Measurements from ENCODE around the gene UBR4.
A peak's percentile ranks its signal among the peaks of the same experiment; 100 is the strongest.

GRCh38 chr1:19057182-19057779 is 152.8 kb downstream of the UBR4 start:
- TF ChIP-seq CBX3 (IDR thresholded peaks at IDR 0.05; ENCODE audit: low read depth) (no peak), YY1 (IDR thresholded peaks at IDR 0.05; ENCODE audit: extremely low read depth, insufficient replicate concordance, low read depth, low read length) (no peak), EZH2 (IDR thresholded peaks at IDR 0.05) (no peak), TCF7L2 (IDR thresholded peaks at IDR 0.05; ENCODE audit: borderline replicate concordance, extremely low read depth, insufficient read depth, insufficient read length) (no peak), CTCF (IDR thresholded peaks at IDR 0.05 in 2 of 3, conservative IDR thresholded peaks at IDR 0.05 in 1 of 3; ENCODE audit: borderline replicate concordance in 1 of 3, insufficient read depth in 1 of 3, low read depth in 2 of 3, low read length in 2 of 3) (0 out of 6 replicates have a peak, but pooled peaks of 1 of the 3 experiments have one; percentile 2), POLR2AphosphoS5 (IDR thresholded peaks at IDR 0.05; ENCODE audit: low read depth, low read length) (no peak)
- TF ChIP-seq, protein P1, sequence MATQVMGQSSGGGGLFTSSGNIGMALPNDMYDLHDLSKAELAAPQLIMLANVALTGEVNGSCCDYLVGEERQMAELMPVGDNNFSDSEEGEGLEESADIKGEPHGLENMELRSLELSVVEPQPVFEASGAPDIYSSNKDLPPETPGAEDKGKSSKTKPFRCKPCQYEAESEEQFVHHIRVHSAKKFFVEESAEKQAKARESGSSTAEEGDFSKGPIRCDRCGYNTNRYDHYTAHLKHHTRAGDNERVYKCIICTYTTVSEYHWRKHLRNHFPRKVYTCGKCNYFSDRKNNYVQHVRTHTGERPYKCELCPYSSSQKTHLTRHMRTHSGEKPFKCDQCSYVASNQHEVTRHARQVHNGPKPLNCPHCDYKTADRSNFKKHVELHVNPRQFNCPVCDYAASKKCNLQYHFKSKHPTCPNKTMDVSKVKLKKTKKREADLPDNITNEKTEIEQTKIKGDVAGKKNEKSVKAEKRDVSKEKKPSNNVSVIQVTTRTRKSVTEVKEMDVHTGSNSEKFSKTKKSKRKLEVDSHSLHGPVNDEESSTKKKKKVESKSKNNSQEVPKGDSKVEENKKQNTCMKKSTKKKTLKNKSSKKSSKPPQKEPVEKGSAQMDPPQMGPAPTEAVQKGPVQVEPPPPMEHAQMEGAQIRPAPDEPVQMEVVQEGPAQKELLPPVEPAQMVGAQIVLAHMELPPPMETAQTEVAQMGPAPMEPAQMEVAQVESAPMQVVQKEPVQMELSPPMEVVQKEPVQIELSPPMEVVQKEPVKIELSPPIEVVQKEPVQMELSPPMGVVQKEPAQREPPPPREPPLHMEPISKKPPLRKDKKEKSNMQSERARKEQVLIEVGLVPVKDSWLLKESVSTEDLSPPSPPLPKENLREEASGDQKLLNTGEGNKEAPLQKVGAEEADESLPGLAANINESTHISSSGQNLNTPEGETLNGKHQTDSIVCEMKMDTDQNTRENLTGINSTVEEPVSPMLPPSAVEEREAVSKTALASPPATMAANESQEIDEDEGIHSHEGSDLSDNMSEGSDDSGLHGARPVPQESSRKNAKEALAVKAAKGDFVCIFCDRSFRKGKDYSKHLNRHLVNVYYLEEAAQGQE (IDR thresholded peaks at IDR 0.05; ENCODE audit: low read depth): no peak

Measured in HCT116 (cell line).